Measurements from ENCODE around the gene COL11A2. TPM values are rescaled to one million over a fixed set of nuclear protein-coding genes. Genes with fewer than 3 reads are reported as not detected.

The COL11A2 gene
- total and polyA plus RNA-seq, 2 of the 13 experiments (the other 11 are each of a cell fraction or from before 2014, with no cell fraction given): 0.55 TPM

- no peak for TF ChIP-seq TOE1 (CRISPR knock-in tag; IDR thresholded peaks at IDR 0.05)
- TF ChIP-seq, protein P1, sequence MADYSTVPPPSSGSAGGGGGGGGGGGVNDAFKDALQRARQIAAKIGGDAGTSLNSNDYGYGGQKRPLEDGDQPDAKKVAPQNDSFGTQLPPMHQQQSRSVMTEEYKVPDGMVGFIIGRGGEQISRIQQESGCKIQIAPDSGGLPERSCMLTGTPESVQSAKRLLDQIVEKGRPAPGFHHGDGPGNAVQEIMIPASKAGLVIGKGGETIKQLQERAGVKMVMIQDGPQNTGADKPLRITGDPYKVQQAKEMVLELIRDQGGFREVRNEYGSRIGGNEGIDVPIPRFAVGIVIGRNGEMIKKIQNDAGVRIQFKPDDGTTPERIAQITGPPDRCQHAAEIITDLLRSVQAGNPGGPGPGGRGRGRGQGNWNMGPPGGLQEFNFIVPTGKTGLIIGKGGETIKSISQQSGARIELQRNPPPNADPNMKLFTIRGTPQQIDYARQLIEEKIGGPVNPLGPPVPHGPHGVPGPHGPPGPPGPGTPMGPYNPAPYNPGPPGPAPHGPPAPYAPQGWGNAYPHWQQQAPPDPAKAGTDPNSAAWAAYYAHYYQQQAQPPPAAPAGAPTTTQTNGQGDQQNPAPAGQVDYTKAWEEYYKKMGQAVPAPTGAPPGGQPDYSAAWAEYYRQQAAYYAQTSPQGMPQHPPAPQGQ (CRISPR knock-in tag; IDR thresholded peaks at IDR 0.05; ENCODE audit: borderline replicate concordance): no peak
- no peak for TF ChIP-seq ARNTL (CRISPR knock-in tag; IDR thresholded peaks at IDR 0.05)
- TF ChIP-seq SALL1 (CRISPR knock-in tag; IDR thresholded peaks at IDR 0.05): 0 out of 2 replicates have a peak, but pooled peaks have one; percentile 20
- no peak for TF ChIP-seq ZNF17 (CRISPR knock-in tag; IDR thresholded peaks at IDR 0.05)
- no peak for TF ChIP-seq ZNF160 (CRISPR knock-in tag; IDR thresholded peaks at IDR 0.05)
- TF ChIP-seq GTF3A (CRISPR knock-in tag; conservative IDR thresholded peaks at IDR 0.05): no peak
- no peak for TF ChIP-seq FOXO1 (CRISPR knock-in tag; IDR thresholded peaks at IDR 0.05)
- no peak for TF ChIP-seq ISX (CRISPR knock-in tag; conservative IDR thresholded peaks at IDR 0.05)
- no peak for TF ChIP-seq GATAD2A (CRISPR knock-in tag; IDR thresholded peaks at IDR 0.05)
- no peak for TF ChIP-seq ATF6 (CRISPR knock-in tag; conservative IDR thresholded peaks at IDR 0.05)
- 0 out of 2 replicates have a peak, but pooled peaks have one; percentile 21 for TF ChIP-seq ARID3A (IDR thresholded peaks at IDR 0.05; ENCODE audit: low read depth, low read length)
- TF ChIP-seq ZBED4 (CRISPR knock-in tag; IDR thresholded peaks at IDR 0.05; ENCODE audit: borderline replicate concordance): peak; percentile 85; the same call in 1 of the 2 replicates
- TF ChIP-seq IRF2 (CRISPR knock-in tag; IDR thresholded peaks at IDR 0.05): no peak
- no peak for TF ChIP-seq MATR3 (CRISPR knock-in tag; IDR thresholded peaks at IDR 0.05)
- TF ChIP-seq RCOR2 (CRISPR knock-in tag; IDR thresholded peaks at IDR 0.05): no peak
- TF ChIP-seq E2F1 (CRISPR knock-in tag; IDR thresholded peaks at IDR 0.05): no peak
- TF ChIP-seq ZNF33B (CRISPR knock-in tag; IDR thresholded peaks at IDR 0.05): 0 out of 2 replicates have a peak, but pooled peaks have one; percentile 60
- TF ChIP-seq ZNF468 (CRISPR knock-in tag; IDR thresholded peaks at IDR 0.05): no peak
These were observed 19.4 kb downstream of the COL11A2 start (continued) for GRCh38 chr6:33172688-33173534.
